GM18508 (cell line): ENCODE measurements around the gene LOXHD1.

Experiments
- ATAC-seq: cut with Tn5 transposase; IDR thresholded peaks from one replicate; pipeline ENCODE4 v1.9.1; 2021; ENCODE audit warnings: moderate number of reproducible peaks; ENCODE audit not compliant: insufficient read depth, unreplicated experiment

The LOXHD1 gene

GRCh38 chr18:46429130-46429529 is 227.9 kb downstream of the LOXHD1 start:
- ATAC-seq = no peak

- no peak for ATAC-seq
These were observed 228.7 kb downstream of the LOXHD1 start for GRCh38 chr18:46428368-46428767.

- no peak for ATAC-seq
These were observed 229.6 kb downstream of the LOXHD1 start for GRCh38 chr18:46427216-46427995.
